CD1c-positive myeloid dendritic cell (primary cell): ENCODE measurements around the gene PITPNM1.
A peak's percentile ranks its signal among the peaks of the same experiment; 100 is the strongest.
"Not testable (repeated sequence)": the region's sequence is repeated elsewhere in the genome, so short reads cannot be mapped to it uniquely, and the experiment has no call there.

Source experiments
- DNase-seq: peaks from one replicate; pipeline ENCODE4 v3.0.0-alpha.2; 2016; ENCODE audit errors: extremely low spot score

PITPNM1 gene

DNA sequence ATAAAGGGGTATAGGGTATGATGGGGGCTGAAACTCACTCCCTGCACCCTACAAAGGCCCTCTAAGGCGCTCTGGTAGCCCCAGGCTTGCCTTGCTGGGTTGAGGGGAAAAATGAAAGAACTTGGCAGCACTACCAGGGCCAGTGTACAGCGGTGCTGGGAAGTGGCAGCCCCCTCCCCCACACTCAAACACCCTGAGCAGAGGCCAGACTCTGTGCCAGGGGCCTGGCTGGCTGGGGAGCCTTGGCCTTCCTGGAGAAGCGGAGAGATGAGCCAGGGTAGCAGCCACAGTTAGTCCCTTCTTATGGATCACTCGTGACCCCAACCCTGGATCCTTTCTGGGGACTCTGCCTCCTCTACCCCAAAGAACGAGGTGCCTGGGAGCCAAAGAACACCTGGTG, 38.8 kb downstream of the PITPNM1 start:
- no peak for DNase-seq

GRCh38 chr11:67465530-67465929, 39.6 kb downstream of the PITPNM1 start:
- DNase-seq: not testable (repeated sequence)

DNA sequence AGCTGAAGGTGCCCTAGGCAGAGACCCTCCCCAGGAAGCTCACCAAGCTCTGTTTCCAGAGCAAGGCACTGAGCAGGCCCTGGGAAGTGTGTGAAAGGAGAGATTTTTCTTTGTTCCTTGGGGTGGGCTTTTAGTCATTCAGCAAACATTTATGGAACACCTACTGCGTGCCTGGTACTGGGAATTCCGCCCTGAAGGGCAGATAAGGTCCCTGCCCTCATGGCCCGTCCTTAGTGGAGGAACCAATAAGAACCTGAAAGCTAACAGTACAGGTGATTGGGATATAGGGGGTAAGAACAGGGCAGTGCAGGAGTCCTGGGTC, 40.0 kb downstream of the PITPNM1 start:
- DNase-seq: no peak

- peak; percentile 90 for DNase-seq
These were observed 40.6 kb downstream of the PITPNM1 start for GRCh38 chr11:67464411-67465188.

DNA sequence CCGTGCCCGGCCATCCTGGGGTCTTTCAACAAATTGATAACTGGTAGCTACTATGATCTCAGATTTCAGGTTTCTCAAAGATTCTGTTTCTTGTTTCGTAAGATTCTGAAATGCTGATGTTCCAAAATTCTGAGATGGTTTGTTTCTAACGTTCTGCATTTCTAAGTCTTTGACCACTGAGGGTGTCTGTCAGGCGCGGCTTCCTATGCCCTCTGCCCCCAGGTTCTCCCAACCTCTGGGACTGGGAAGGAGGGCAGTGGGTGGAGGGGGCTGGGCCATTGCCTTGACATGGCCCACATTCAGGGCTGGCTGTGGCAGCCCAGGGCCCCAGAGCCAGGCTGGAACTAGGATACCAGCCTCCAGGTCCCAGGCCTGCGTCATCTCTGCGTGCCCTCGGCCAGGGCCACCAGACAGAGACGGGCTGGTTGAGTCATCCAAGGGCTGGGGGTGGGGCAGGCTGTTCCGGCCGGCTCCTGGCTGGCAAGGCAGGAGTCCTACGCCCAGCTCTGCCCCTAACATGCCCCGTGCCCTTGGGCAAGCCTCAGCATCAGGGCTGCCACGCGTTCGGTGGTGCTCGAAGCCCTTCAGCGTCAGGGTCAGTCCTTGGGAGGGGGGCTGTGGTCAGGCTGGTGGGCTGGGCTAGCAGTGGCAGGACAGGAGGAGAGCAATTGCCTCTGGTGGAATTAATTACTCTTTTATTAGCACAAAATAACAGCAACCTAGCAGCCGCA, 41.3 kb downstream of the PITPNM1 start:
- peak; percentile 90 for DNase-seq

DNA sequence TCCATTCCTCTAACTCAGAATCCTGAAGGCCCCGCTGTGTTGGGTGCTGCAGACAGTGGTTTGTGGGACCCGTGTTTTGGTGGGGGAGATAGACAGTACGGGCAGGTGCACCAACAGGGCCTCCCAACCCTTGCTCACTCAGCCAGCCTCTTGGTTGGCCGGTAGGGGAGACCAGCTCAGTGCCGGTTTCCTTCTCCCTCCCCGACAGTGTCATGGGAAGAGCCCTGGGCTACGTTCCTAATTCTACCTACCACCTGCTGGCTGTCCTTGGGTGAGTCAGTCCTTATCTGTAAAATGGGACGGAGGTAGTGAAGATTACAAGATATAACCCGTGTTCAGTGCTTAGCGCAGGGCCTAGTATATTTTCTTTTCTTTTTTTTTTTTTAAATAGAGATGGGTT, 42.0 kb downstream of the PITPNM1 start:
- no peak for DNase-seq

- no peak for DNase-seq
These were observed 46.9 kb downstream of the PITPNM1 start for GRCh38 chr11:67458266-67458665.

GRCh38 chr11:67457453-67457852, 47.7 kb downstream of the PITPNM1 start:
- no peak for DNase-seq

- no peak for DNase-seq
These were observed 49.0 kb downstream of the PITPNM1 start for GRCh38 chr11:67456068-67456705.

DNA sequence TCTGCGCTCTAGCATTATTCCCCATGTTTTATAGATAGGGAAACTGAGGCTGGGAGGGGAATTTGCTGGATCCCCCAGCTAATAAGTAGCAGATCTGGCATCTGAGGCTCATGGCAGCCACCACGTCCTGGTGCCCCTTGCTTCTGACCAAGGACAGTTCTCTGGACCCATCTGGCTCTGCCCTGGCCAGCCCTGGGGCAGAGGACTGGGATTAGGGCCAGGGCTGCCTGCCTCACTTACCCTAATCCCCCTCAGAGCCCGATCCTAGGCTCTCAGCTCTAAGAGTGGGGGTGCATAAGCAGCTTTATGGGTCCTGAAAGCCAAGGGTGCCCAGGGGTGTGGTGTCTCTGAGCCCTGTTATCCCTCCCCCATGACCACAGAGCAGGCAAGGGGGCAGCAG, 50.1 kb downstream of the PITPNM1 start, which contains the start of gene CABP4:
Gene CABP4 (plus strand): TSS at position 301 of the 400 bp plus-strand sequence. CDS start 70 bp downstream, at position 371.
- no peak for DNase-seq

DNA sequence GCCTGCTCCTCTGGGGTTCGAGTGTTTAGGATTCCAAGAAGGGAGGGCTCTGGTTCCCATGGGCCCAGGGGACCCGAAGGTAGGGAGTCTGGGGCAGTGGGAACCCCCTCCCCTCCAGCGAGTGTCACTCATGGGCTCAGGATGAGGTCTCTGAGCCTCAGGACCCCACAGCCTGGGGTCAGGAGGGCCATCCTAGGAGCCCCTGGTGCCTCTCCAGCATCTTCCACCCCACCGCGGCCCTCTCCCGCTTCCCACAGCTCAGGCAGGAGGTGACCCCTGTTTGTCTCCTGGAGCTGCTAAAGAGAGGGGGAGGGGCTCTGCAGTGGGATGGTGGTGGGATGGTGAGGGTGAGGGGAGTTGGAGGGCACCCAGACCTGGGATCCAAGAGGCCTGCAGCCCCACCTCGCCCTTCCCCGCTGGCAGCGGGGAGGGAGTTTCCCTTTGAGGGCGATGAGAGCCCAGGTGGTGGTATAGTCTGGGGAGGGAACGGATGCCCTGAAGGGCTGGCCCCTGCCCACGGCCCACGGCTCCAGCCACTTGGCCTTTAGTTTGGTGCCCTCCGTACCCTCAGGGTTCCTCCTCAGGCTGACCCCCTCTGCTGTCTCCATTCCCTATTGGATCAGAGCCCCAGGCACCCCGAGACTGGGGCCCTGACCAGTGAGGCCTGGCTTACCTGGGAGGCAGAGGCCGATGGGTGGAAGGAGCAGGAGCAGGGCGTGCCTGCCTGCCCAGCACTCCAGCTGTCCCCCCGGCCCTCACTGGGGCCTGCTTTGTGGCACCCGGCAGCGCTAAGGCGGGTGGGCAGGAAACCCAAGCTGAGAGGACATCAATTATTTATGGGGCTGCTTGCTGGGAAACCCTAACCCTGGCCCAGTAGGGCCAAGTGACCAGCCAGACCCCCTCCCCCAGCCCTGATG, 51.1 kb downstream of the PITPNM1 start:
- no peak for DNase-seq

GRCh38 chr11:67452141-67452952, 52.8 kb downstream of the PITPNM1 start, which contains the start of gene GPR152:
Gene GPR152, minus strand, starts transcription at chr11:67452729. Its CDS starts 5 bp downstream, at chr11:67452724.
- DNase-seq: no peak

DNA sequence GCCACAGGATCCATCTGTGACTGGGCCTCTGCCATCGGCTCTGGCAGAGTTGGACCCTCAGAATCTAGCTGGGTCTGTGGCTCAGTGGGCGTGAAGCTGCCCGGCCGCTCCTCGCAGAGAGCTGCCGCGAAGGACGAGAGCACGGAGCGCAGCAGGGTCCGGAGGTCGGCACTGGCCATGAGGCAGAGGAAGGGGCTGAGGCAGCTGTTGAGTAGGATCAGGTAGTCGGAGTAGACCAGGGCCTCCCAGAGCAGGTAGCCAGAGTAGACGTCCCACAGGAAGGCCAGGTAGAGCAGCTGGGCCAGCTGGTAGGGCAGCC, 53.5 kb downstream of the PITPNM1 start:
- DNase-seq: no peak

DNA sequence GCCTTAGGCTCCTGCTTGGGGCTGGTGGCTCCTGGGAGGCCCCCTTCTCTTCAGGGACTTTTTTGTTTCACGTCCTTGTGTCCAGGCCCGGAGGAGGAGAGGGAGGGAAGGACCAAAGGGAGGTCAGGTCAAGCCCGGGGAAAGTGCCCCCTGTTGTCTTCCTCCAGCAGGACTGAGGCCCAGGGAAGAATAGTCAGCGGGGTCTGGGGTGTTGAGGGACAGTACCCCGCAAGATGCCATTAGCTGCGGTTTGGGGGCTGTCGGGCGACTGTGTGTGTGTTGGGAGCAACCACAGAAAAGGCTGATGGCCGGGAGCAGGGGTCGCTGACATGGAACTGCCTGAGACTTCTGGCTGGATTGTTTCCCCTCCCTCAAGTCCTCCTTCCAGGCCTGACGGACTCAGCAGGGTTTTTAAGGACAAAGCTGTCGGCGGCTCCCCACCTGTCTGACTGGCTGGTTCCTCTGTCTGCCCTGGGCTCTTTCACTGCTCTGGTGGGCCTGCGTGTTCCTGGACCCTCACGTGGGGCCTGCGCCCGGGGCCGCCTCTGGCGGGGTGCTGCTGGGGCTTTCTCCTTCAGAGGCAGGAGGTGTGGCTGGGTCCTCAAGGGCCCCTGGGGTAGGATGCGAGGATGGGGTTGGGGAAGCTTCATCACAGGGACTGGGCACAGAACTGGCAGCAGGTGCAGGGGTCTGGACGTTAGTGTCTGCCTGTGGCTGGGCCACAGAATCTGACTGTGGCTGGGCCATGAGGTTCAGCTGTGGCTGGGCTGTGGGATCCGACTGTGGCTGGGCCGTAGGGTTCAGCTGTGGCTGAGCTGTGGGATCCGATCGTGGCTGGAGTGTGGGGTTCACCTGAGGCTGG, 54.1 kb downstream of the PITPNM1 start:
- DNase-seq: no peak

- peak; percentile 77 for DNase-seq
These were observed 55.9 kb downstream of the PITPNM1 start for GRCh38 chr11:67449116-67449844.

DNA sequence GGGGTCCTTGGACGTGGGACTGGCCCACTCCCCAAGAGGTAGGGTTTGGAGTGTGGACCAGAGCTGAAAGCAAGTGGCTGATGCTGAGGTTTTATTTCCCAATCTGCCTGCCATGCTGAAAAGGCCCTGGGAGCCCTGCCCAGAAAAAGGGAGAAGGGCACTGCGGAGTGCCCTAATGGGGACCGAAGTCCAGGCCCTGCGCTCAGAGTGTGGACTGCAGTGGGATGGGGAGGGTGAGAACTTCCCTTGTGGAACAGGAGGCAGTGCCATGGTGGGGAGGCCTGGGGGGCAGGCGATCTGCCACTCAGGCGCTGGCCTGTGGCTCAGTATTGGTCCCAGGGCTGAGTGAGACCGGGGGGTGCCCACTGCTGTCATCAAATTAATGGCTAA, 56.9 kb downstream of the PITPNM1 start:
- no peak for DNase-seq

- DNase-seq: no peak
These were observed 59.6 kb downstream of the PITPNM1 start for GRCh38 chr11:67445515-67445914.

- no peak for DNase-seq
These were observed 62.4 kb downstream of the PITPNM1 start for GRCh38 chr11:67442504-67443404.
